Osteoblast (primary cell): Measurements from ENCODE around the gene MYBPH. TPM values are rescaled to one million over a fixed set of nuclear protein-coding genes. Genes with fewer than 3 reads are reported as not detected.

Experiments
- DNase-seq: peaks from one replicate; pipeline ENCODE4 v3.0.0; 2011; ENCODE audit warnings: low spot score, mixed read lengths; ENCODE audit not compliant: insufficient read length; ENCODE audit errors: missing footprints
- H2AFZ ChIP-seq: 2 replicates; pipeline ENCODE4 v1.6.0; 2011; ENCODE audit warnings: mild to moderate bottlenecking, low read length
- H3K27ac ChIP-seq: 2 replicates; pipeline ENCODE4 v1.5.1; 2011; ENCODE audit warnings: mild to moderate bottlenecking, low read depth, low read length, moderate library complexity
- H3K27me3 ChIP-seq: 2 replicates; pipeline ENCODE4 v1.6.0; 2012; ENCODE audit warnings: mild to moderate bottlenecking, control low read depth, inconsistent platforms, low read length, moderate library complexity; ENCODE audit not compliant: insufficient read depth
- H3K36me3 ChIP-seq: 2 replicates; pipeline ENCODE4 v1.5.1; 2011; ENCODE audit warnings: mild to moderate bottlenecking, low read length, control low read depth, moderate library complexity; ENCODE audit not compliant: insufficient read depth
- H3K4me1 ChIP-seq: 2 replicates; pipeline ENCODE4 v1.5.1; 2011; ENCODE audit warnings: mild to moderate bottlenecking, low read length, control low read depth, moderate library complexity; ENCODE audit not compliant: insufficient read depth
- H3K4me2 ChIP-seq: 2 replicates; pipeline ENCODE4 v1.6.0; 2011; ENCODE audit warnings: mild to moderate bottlenecking, low read length; ENCODE audit not compliant: insufficient read depth
- H3K4me3 ChIP-seq: fragments of 200-600 bp; sonication (generic); 3 replicates; pipeline ENCODE4 v1.5.1; 2012; ENCODE audit warnings: mild to moderate bottlenecking, low read length, inconsistent platforms; ENCODE audit not compliant: insufficient read depth
- H3K79me2 ChIP-seq: 2 replicates; pipeline ENCODE4 v1.6.0; 2012; ENCODE audit warnings: mild to moderate bottlenecking, low read length, control low read depth, inconsistent platforms; ENCODE audit not compliant: insufficient read depth
- H3K9me3 ChIP-seq: 2 replicates; pipeline ENCODE4 v1.5.1; 2011; ENCODE audit warnings: low read depth, low read length, control low read depth
- H4K20me1 ChIP-seq: 2 replicates; pipeline ENCODE4 v1.6.0; 2012; ENCODE audit warnings: mild to moderate bottlenecking, low read length, control low read depth; ENCODE audit not compliant: insufficient read depth
- total RNA-seq: library from RNA; depleted of rRNA; stranded (reverse); fragments of >200 nt; gene quantifications from 2 replicates; pipeline ENCODE4 v1.2.3, GENCODE V29; 2012
- TF ChIP-seq, protein P1 (sequence below): IDR thresholded peaks from 2 replicates; pipeline ENCODE4 v1.5.1; 2011; ENCODE audit warnings: mild to moderate bottlenecking, low read depth, low read length, moderate library complexity; ENCODE audit errors: extremely low read depth

Gene MYBPH
- total RNA-seq, 1 donor, result under 0.01 TPM

DNA sequence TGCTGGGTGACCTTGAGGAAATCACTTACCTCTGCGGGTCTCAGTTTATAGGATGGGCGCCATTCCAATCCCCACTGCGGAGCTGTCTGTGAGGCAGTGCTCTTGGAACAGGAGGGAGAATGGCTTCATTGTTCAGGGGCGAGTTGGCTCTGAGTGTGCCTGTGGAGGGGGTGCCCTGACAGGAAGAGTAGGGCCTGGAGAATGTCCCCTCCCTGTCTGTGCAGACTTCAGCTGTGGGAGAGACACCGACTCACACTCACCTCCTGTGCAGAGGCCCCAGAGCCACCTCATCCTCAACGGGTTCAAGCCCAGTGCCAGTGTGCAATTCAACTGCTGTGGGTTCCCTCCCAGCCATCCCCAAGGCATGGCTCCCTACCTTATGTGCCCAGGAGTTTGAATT lies 31.0 kb downstream of the MYBPH start:
- H3K4me2 ChIP-seq, result no peak overlapping the region
- TF ChIP-seq, protein P1, sequence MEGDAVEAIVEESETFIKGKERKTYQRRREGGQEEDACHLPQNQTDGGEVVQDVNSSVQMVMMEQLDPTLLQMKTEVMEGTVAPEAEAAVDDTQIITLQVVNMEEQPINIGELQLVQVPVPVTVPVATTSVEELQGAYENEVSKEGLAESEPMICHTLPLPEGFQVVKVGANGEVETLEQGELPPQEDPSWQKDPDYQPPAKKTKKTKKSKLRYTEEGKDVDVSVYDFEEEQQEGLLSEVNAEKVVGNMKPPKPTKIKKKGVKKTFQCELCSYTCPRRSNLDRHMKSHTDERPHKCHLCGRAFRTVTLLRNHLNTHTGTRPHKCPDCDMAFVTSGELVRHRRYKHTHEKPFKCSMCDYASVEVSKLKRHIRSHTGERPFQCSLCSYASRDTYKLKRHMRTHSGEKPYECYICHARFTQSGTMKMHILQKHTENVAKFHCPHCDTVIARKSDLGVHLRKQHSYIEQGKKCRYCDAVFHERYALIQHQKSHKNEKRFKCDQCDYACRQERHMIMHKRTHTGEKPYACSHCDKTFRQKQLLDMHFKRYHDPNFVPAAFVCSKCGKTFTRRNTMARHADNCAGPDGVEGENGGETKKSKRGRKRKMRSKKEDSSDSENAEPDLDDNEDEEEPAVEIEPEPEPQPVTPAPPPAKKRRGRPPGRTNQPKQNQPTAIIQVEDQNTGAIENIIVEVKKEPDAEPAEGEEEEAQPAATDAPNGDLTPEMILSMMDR, result no peak
- no peak overlapping the region for H3K27ac ChIP-seq
- H3K79me2 ChIP-seq, result no peaks in the 10 kb centered on the region
- H3K4me1 ChIP-seq, result no peaks in the 10 kb centered on the region
- H3K36me3 ChIP-seq, result no peaks in the 10 kb centered on the region
- H3K9me3 ChIP-seq, result no peaks in the 10 kb centered on the region
- no peak overlapping the region for H3K4me3 ChIP-seq
- peaks cover 4% of the 10 kb centered on the region for H3K27me3 ChIP-seq
- peak; percentile 76 for DNase-seq
- H4K20me1 ChIP-seq, result no peaks in the 10 kb centered on the region
- H2AFZ ChIP-seq, result no peak overlapping the region

DNA sequence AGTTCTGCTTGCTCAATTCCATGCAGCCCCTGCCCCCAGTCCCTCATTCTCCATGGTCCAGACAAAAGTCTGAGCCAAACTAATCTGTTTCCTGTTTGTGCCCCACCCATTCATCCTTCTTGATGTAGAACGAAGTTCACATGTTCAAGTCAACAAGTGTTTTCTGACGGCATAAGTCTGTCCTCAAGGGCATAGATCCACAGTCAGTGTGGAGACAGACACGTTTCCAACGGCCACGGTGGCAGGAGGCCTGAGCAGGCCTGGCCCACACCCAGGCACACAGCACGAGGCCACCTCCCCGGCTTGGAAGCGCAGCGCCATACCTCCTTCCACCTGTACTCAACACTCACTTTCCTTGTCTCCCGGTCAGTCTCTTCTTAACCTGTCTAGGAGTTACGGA lies 32.0 kb downstream of the MYBPH start:
- peaks cover 7% of the 10 kb centered on the region for H3K27me3 ChIP-seq
- peak; percentile 56 for DNase-seq
- TF ChIP-seq, protein P1, result no peak
- no peak overlapping the region for H3K4me3 ChIP-seq
- no peak overlapping the region for H2AFZ ChIP-seq
- H4K20me1 ChIP-seq, result no peaks in the 10 kb centered on the region
- H3K9me3 ChIP-seq, result no peaks in the 10 kb centered on the region
- H3K79me2 ChIP-seq, result no peaks in the 10 kb centered on the region
- H3K27ac ChIP-seq, result no peak overlapping the region
- no peak overlapping the region for H3K4me2 ChIP-seq
- no peaks in the 10 kb centered on the region for H3K36me3 ChIP-seq
- no peaks in the 10 kb centered on the region for H3K4me1 ChIP-seq

DNA sequence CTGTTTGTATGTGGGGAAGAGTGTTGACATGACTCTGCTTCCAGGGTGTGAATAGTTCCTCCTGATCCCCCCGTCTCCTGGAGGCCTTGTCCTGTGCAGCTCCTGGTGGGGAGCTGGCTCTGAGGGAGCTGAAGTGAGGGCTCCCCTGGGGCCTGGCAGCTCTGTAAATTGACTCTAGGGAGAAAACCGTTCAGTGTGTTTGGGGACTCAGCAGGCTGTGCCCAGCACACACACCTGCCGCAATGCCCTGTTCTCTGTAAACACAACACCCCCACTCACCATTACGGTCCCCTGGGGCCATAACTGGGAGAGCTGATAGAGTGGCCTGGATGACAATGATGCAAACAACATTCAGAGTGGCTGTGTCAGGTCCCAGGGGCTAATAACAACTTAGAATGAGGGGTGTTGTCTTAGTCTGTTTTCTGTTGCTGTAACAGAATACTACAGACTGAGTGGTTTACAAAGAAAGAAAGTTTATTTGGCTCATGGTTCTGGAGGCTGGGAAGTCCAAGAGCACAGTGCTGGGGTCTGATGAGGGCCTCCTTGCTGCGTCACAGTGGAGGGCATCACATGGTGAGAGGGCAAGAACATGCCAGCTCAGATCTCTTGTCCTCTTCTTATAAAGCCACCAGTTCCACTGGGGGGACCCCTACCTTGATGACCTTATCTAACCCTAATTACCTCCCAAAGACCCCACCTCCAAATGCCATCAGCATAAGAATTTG lies 32.8 kb downstream of the MYBPH start:
- no peak overlapping the region for H3K27ac ChIP-seq
- H3K36me3 ChIP-seq, result no peaks in the 10 kb centered on the region
- no peak overlapping the region for H3K4me2 ChIP-seq
- H3K4me3 ChIP-seq, result no peak overlapping the region
- peak; percentile 54 for DNase-seq
- no peaks in the 10 kb centered on the region for H4K20me1 ChIP-seq
- TF ChIP-seq, protein P1, result no peak
- no peaks in the 10 kb centered on the region for H3K79me2 ChIP-seq
- no peak overlapping the region for H2AFZ ChIP-seq
- no peaks in the 10 kb centered on the region for H3K4me1 ChIP-seq
- no peaks in the 10 kb centered on the region for H3K9me3 ChIP-seq
- peaks cover 9% of the 10 kb centered on the region for H3K27me3 ChIP-seq

DNA sequence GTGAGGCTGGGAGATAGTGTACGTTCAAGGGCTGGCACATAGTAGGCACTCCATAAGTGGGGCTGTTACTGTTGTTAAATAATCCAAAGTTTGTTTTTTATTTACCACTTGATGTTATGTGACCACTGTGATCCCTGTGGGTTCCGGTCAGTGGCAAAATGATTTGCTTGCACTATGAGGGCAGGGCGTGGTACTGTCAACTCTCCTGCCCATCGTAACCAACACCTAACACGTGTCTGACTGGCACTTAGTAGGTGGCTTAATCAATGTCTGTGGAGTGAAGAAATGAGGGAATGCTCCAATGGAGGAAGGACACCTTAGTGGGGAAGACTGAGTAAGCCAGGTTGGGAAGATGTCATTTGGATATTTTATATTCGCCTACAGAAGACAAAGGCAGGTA lies 33.5 kb downstream of the MYBPH start:
- Histone ChIP-seq H3K27ac (no peak overlapping the region), H3K4me1 (no peaks in the 10 kb centered on the region), H3K27me3 (peaks cover 16% of the 10 kb centered on the region), H4K20me1 (no peaks in the 10 kb centered on the region), H3K4me3 (no peak overlapping the region), H3K36me3 (no peaks in the 10 kb centered on the region), H3K9me3 (no peaks in the 10 kb centered on the region), H3K79me2 (no peaks in the 10 kb centered on the region), H2AFZ (no peak overlapping the region), H3K4me2 (no peak overlapping the region)
- TF ChIP-seq, protein P1, result no peak
- peak; percentile 25 for DNase-seq
